GM23338 (cell line): Measurements from ENCODE around the gene TBKBP1. TPM values are rescaled to one million over a fixed set of nuclear protein-coding genes. Genes with fewer than 3 reads are reported as not detected.

Experiments
- ATAC-seq: fragments of 200-7000 bp; cut with Tn5 transposase; 3 replicates; pipeline ENCODE4 v1.9.1; 2020
- DNase-seq: peaks from one replicate; pipeline ENCODE4 v3.0.0-alpha.2; 2015; ENCODE audit warnings: low spot score
- H2AFZ ChIP-seq: fragments of 200-600 bp; sonication (generic); 2 replicates; pipeline ENCODE4 v1.8.0; 2016; ENCODE audit warnings: antibody characterized with exemption, mild to moderate bottlenecking, moderate library complexity
- H3F3A ChIP-seq: fragments of 200-600 bp; sonication (generic); replicated peaks from 2 replicates; pipeline ENCODE4 v1.8.0; 2017; ENCODE audit warnings: antibody characterized with exemption, mixed run types, low read depth
- H3K27ac ChIP-seq: fragments of 200-600 bp; sonication (generic); 2 replicates; pipeline ENCODE4 v1.6.1; 2016; ENCODE audit warnings: low read depth
- H3K27me3 ChIP-seq: fragments of 200-600 bp; sonication (generic); 2 replicates; pipeline ENCODE4 v1.8.0; 2016; ENCODE audit warnings: mild to moderate bottlenecking, mixed run types, moderate library complexity; ENCODE audit not compliant: insufficient read depth
- H3K36me3 ChIP-seq: fragments of 200-600 bp; sonication (generic); 2 replicates; pipeline ENCODE4 v1.8.0; 2016; ENCODE audit warnings: mild to moderate bottlenecking; ENCODE audit not compliant: insufficient read depth
- H3K4me1 ChIP-seq: fragments of 200-600 bp; sonication (generic); 2 replicates; pipeline ENCODE4 v1.8.0; 2016; ENCODE audit warnings: mild to moderate bottlenecking, moderate library complexity; ENCODE audit not compliant: insufficient read depth
- H3K4me2 ChIP-seq: fragments of 200-600 bp; sonication (generic); 2 replicates; pipeline ENCODE4 v1.7.1; 2017; ENCODE audit warnings: mixed run types
- H3K4me3 ChIP-seq: fragments of 200-600 bp; sonication (generic); 2 replicates; pipeline ENCODE4 v1.6.1; 2016; ENCODE audit warnings: mixed run types
- H3K79me2 ChIP-seq: fragments of 200-600 bp; sonication (generic); replicated peaks from 2 replicates; pipeline ENCODE4 v1.8.0; 2017; ENCODE audit warnings: mild to moderate bottlenecking; ENCODE audit not compliant: insufficient read depth
- H3K9me2 ChIP-seq: fragments of 200-600 bp; sonication (generic); 2 replicates; pipeline ENCODE4 v1.8.0; 2017; ENCODE audit not compliant: insufficient read depth
- H4K20me1 ChIP-seq: fragments of 200-600 bp; sonication (generic); replicated peaks from 2 replicates; pipeline ENCODE4 v1.8.0; 2017; ENCODE audit warnings: mild to moderate bottlenecking; ENCODE audit not compliant: insufficient read depth
- H3K27ac Mint-ChIP-seq: 2 replicates; pipeline ENCODE4 v1.8.0; 2020; ENCODE audit warnings: inconsistent platforms, mild to moderate bottlenecking, moderate library complexity, mixed read lengths
- H3K27me3 Mint-ChIP-seq: 3 replicates; pipeline ENCODE4 v1.8.0; 2022; ENCODE audit warnings: low read depth, mild to moderate bottlenecking, moderate library complexity, mixed read lengths, inconsistent platforms; ENCODE audit not compliant: insufficient read depth, poor library complexity
- H3K36me3 Mint-ChIP-seq: 3 replicates; pipeline ENCODE4 v1.8.0; 2021; ENCODE audit warnings: low read depth, mild to moderate bottlenecking, inconsistent platforms, moderate library complexity, mixed read lengths
- H3K4me1 Mint-ChIP-seq: 3 replicates; pipeline ENCODE4 v1.8.0; 2020; ENCODE audit warnings: mild to moderate bottlenecking, inconsistent platforms, mixed read lengths
- H3K4me3 Mint-ChIP-seq: 3 replicates; pipeline ENCODE4 v1.8.0; 2021; ENCODE audit warnings: moderate library complexity, mild to moderate bottlenecking, inconsistent platforms, mixed read lengths
- H3K9me3 Mint-ChIP-seq: 3 replicates; pipeline ENCODE4 v1.8.0; 2020; ENCODE audit warnings: moderate library complexity, mild to moderate bottlenecking, inconsistent platforms, mixed read lengths
- CREB1 ChIP-seq: fragments of 250-450 bp; sonication (Bioruptor Pico); IDR thresholded peaks from 2 replicates; pipeline ENCODE4 v1.5.0; 2020; ENCODE audit warnings: low read depth, mild to moderate bottlenecking, moderate library complexity
- ETS1 ChIP-seq: IDR thresholded peaks from 2 replicates; pipeline ENCODE4 v1.6.1; 2016; ENCODE audit warnings: antibody characterized with exemption
- EZH2 ChIP-seq: fragments of 200-600 bp; sonication (generic); IDR thresholded peaks from one replicate; pipeline ENCODE4 v1.8.0; 2017; ENCODE audit warnings: antibody characterized with exemption, mild to moderate bottlenecking, low read depth; ENCODE audit not compliant: unreplicated experiment
- JUNB ChIP-seq: IDR thresholded peaks from one replicate; pipeline ENCODE4 v1.6.1; 2016; ENCODE audit warnings: antibody characterized with exemption; ENCODE audit not compliant: unreplicated experiment
- POLR2AphosphoS5 ChIP-seq: IDR thresholded peaks from 2 replicates; pipeline ENCODE4 v1.6.1; 2016; ENCODE audit warnings: antibody characterized with exemption, low read depth
- STAT1 ChIP-seq: IDR thresholded peaks from one replicate; pipeline ENCODE4 v1.6.1; 2016; ENCODE audit warnings: antibody characterized with exemption; ENCODE audit not compliant: unreplicated experiment
- ZNF114 ChIP-seq: fragments of 250-450 bp; sonication (Bioruptor Pico); IDR thresholded peaks from 2 replicates; pipeline ENCODE4 v1.5.0; 2020; ENCODE audit warnings: mild to moderate bottlenecking, moderate library complexity
- ZNF331 ChIP-seq: fragments of 250-450 bp; sonication (Bioruptor Pico); IDR thresholded peaks from 2 replicates; pipeline ENCODE4 v1.5.0; 2020; ENCODE audit warnings: low read depth, mild to moderate bottlenecking, moderate library complexity
- ZNF462 ChIP-seq: fragments of 250-450 bp; sonication (Bioruptor Pico); IDR thresholded peaks from 2 replicates; pipeline ENCODE4 v1.5.0; 2020; ENCODE audit warnings: mild to moderate bottlenecking, moderate library complexity
- polyA plus RNA-seq: library from polyadenylated mRNA; unstranded; fragments of >200 nt; fragmentation: Nextera tagmentation; extraction: Ambion mirVana; gene quantifications from 2 replicates; pipeline ENCODE4 v1.2.1, GENCODE V29; 2016
- total RNA-seq: library from RNA; depleted of rRNA; stranded (reverse); fragments of >200 nt; shearing (Covaris generic); gene quantifications from 2 replicates; pipeline ENCODE4 v1.2.3, GENCODE V29; 2014

The TBKBP1 gene
- total and polyA plus RNA-seq, 2 experiments from 2014 or later = 2.5 to 12.1 TPM

DNA sequence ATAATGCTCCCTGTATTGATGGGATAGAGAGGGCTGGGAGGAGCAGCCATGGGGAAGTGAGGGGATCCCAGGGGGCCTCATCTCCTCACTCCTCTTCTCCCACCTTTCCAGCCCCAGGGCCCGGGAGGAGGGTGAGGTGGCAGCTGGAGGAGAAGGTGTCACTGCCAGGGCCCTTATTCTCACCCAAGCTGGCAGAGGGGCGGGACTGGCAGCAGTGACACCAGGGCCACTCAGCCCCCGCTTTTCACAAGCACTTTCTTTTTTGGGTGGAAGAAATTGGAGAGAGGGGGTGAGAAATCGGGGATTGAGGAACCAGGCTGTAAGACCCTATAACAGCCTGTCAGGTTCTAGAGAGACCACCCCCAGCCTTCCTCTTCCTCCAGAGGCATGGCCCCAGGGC lies 36.7 kb downstream of the TBKBP1 start:
- H2AFZ ChIP-seq = no peak overlapping the region
- peaks cover 6% of the 10 kb centered on the region; the same call in 1 of the 2 replicates for H3K4me1 ChIP-seq
- TF ChIP-seq JUNB (no peak), POLR2AphosphoS5 (no peak), EZH2 (no peak), STAT1 (no peak), ZNF114 (CRISPR knock-in tag) (no peak), ETS1 (no peak), ZNF331 (CRISPR knock-in tag) (no peak), ZNF462 (CRISPR knock-in tag) (no peak), CREB1 (no peak)
- H3K36me3 ChIP-seq = no peaks in the 10 kb centered on the region
- no peak for ATAC-seq
- no peak overlapping the region for H3K4me3 ChIP-seq
- Mint-ChIP-seq H3K27me3 (peaks cover 57% of the 10 kb centered on the region), H3K36me3 (no peaks in the 10 kb centered on the region; the same call in 2 of the 3 replicates), H3K27ac (no peak overlapping the region), H3K9me3 (no peaks in the 10 kb centered on the region), H3K4me1 (peaks cover 18% of the 10 kb centered on the region), H3K4me3 (no peak overlapping the region)
- no peak overlapping the region for H3K4me2 ChIP-seq
- no peak overlapping the region for H3K27ac ChIP-seq
- no peaks in the 10 kb centered on the region for H3K9me2 ChIP-seq
- peaks cover 64% of the 10 kb centered on the region for H3K27me3 ChIP-seq
- H4K20me1 ChIP-seq = no peaks in the 10 kb centered on the region
- no peaks in the 10 kb centered on the region for H3K79me2 ChIP-seq
- 0 out of 2 replicates have a peak, but pooled peaks cover 6% of the 10 kb centered on the region for H3F3A ChIP-seq
- no peak for DNase-seq
